AG09319 (cell line): ENCODE measurements around the gene ANO1.

ENCODE experiments used
- DNase-seq: peaks from one replicate; pipeline ENCODE4 v3.0.0-alpha.2; 2010; ENCODE audit warnings: low read depth; ENCODE audit errors: extremely low read depth
- TF ChIP-seq, protein P1 (sequence below): IDR thresholded peaks from 2 replicates; pipeline ENCODE4 v1.5.1; 2011; ENCODE audit warnings: low read depth, mild to moderate bottlenecking, inconsistent platforms, low read length, moderate library complexity

ANO1 gene

DNA sequence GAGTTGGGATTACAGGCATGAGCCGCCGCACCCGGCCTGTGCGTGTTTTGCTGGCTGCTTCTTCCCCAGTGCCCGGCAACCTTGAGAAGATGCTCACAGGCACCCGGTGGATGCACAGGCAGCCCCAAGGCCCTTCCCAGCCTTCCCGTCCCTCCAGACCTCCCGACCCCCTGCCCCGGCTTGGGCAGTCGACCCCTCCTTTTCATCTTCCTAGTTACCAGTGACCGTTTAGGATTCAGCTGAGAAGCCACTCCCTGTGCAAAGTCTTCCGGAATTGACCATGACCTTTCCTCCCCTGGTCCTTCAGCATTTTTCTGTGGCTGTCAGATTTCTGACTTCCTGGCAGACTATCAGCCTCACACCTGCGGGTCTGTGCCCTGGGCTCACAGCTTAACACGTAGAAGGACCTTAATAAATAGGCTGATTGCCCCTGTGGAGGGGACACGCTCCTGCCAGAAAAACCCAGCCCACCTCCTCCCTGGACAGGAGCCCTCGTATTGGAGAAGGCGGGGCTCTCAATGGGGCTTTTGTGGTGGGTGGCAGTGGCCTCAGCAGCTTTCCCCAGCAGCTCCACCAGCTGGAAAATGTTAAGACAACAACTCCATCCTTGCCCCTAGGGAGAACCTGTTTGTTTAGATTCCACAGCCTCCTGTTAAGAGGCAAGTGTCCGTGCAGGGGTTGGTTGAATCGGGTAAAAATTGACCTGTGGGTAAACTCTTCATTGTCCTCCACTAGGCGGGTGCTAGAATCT, 10.4 kb upstream of the ANO1 start:
- no peak for DNase-seq
- TF ChIP-seq, protein P1, sequence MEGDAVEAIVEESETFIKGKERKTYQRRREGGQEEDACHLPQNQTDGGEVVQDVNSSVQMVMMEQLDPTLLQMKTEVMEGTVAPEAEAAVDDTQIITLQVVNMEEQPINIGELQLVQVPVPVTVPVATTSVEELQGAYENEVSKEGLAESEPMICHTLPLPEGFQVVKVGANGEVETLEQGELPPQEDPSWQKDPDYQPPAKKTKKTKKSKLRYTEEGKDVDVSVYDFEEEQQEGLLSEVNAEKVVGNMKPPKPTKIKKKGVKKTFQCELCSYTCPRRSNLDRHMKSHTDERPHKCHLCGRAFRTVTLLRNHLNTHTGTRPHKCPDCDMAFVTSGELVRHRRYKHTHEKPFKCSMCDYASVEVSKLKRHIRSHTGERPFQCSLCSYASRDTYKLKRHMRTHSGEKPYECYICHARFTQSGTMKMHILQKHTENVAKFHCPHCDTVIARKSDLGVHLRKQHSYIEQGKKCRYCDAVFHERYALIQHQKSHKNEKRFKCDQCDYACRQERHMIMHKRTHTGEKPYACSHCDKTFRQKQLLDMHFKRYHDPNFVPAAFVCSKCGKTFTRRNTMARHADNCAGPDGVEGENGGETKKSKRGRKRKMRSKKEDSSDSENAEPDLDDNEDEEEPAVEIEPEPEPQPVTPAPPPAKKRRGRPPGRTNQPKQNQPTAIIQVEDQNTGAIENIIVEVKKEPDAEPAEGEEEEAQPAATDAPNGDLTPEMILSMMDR: no peak

DNA sequence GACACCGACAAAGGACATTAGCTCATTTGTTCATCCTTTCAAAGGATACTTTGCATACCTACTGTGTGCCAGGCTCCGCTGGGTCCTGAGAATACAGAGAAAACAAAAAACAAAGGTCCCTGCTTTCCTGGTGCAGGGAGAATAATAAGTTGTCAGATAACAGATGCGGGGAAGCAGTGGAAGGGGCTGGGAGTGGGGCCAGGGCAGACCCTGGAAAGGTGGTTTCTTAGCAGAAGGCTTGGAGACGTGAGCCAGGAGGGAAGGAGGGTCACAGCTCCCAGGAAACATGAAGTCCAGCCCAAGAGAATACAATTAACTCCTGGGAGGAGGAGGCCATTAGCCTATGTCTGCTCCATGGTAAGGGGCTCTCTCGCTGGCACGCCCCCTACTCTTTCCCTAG, 9.8 kb upstream of the ANO1 start:
- TF ChIP-seq, protein P1: no peak
- no peak for DNase-seq

DNA sequence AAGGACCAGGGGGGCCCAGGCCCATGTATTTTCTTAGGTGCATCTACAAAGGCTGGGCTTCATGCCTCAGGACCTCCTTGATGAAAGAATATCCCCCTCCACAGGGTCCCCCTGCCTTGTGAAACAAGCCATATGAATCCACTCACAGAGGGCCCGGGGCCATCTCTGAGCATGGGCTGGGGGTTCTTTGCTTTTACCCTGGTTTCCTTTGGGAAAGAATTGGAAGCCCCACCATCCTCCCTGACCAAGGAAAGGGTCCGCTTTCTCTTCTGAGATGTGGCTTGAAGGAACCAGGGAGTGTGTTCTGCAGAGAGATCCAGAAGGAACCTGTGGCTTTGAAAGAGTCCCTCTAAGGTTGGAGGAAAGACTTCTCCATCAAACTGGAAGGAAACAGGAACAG, 9.2 kb upstream of the ANO1 start:
- TF ChIP-seq, protein P1: no peak
- DNase-seq: no peak

DNA sequence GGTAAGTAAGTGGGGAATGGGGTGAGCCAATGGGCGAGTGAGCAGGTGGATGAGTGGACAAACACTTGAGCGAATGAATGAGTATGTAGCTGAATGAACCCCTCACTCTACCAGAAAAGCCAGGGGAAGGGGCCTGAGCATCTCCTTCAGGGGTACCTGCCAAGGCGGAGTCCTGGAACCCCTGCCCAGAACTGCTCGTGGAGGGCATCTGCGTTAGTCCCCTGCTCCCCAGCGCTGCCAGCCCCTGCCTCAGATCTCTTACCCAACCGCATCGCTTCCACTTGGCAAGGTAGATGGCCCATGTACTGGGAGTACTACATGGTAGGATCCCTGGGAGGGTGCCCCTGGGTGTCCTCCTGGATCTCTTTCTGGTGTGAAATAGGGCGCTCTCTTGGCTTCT, 7.4 kb upstream of the ANO1 start:
- no peak for DNase-seq
- TF ChIP-seq, protein P1: no peak

DNA sequence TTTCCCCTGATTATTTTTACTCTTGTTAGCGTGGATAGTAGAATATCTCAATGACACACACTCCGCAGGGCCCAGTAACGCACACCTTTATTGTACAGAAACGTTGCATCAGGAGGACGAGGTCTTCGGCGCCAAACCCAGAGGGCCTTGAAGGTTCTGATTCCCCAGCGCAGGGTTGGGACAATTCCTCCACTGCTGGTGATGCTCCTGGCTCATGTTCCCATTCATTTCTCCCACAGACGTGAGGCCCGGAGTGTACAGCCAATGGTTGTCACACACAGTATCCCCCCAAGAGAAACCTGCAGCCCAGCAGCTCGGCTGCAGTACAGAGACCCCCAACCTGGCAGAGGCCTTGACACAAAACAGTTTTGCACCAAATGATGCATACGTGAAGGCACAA, 6.1 kb upstream of the ANO1 start:
- TF ChIP-seq, protein P1: no peak
- DNase-seq: no peak

DNA sequence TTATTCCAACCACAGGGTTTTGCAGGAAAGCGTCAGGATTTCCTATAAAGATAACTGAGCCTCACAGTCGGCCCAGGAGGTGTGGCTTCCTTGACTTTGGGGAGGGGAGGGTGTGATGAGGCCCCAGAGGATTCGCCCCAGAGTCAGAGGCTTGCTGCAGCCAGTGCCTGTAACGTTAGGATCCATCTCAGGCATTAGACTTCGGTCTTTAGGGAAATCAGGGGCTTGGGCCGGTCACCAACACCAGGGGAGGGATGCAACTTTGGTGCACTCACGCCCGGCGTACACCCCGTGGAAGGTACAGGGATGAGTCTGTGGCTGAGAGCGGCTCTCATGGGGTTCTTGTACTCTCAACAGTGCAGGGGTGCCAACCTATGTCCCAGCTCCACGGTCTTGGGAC, 5.7 kb upstream of the ANO1 start:
- TF ChIP-seq, protein P1: no peak
- no peak for DNase-seq

DNA sequence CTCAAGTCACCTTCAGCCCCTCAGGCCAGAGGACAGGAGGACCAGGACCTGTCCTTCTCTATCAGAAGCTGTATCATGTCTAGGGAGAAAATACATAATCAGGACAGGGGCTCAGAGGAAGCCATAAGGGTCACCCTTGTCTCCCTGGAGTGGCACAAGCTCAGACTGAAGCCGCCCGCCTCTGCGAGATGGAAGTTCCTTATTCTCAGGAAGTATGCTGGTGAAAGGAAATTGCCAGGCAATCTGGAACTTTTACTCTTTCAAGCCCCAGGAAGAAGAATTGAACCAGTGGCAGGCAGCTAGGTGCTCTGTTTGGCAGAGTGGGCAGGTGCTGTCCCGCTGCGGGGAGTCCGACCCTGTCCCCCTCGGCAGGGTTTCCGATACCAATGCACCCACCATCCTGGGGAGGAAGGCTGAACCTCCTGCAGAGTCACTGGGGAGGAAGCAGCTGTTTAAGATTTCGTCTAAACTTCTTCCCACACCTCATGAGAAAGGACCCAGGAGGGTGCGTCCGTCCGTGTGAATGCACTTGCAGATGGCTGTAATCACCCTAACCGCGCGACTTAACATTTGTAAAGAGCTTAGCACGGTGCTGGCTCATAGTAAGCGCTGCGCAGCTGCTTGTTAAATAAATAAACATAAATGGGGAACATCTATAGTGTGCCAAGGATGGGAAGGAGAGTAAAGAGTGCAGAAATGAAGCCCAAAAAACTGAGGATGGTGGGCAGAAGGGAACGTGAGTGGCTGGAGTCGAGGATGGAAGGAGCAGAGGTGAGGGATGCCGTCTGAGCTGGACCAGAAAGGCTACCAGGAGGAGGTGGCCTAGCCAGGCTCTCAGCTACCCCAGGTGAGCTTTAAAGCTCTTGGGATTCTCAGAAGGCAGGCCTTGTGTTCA, 5.0 kb upstream of the ANO1 start:
- TF ChIP-seq, protein P1: no peak
- no peak for DNase-seq
